HCT116 (cell line): Measurements from ENCODE around the gene COBL. TPM values are rescaled to one million over a fixed set of nuclear protein-coding genes. Genes with fewer than 3 reads are reported as not detected.

Source experiments
- ATAC-seq: fragments of 200-7000 bp; cut with Tn5 transposase; 2 replicates; pipeline ENCODE4 v1.9.1; 2020; ENCODE audit warnings: mild to moderate bottlenecking, moderate library complexity
- BruUV-seq: library from RNA; stranded (reverse); fragments of 400-500 nt; replicated peaks from 2 replicates; lab custom pipeline; 2021; lab: Mats Ljungman, UMichigan
- CTCF ChIA-PET: fragments of 300-600 bp; sonication (Branson Sonifier 250); formaldehyde crosslinking; loops from one replicate; lab custom pipeline; 2021; ENCODE audit warnings: antibody characterized with exemption; lab: Charles Lee
- POLR2A ChIA-PET: fragments of 300-600, 350-600 bp; sonication (Branson Sonifier 250); formaldehyde crosslinking; loops from one replicate; lab custom pipeline; 2021; ENCODE audit warnings: antibody characterized with exemption; lab: Charles Lee
- RAD21 ChIA-PET, 2 experiments: fragments of 300-600 bp; sonication (Branson Sonifier 250); formaldehyde crosslinking; loops; one replicate each; lab custom pipeline; 2023; ENCODE audit warnings: low total read pairs in 2 of 2; ENCODE audit not compliant: uncharacterized antibody in 2 of 2, unreplicated experiment in 2 of 2, low non-redundant PET in 1 of 2; lab: Charles Lee
- DNase-seq: peaks from one replicate; pipeline ENCODE4 v3.0.0-alpha.2; 2010; ENCODE audit warnings: low read depth, low spot score
- H2AFZ ChIP-seq: fragments of 200-600 bp; shearing (Covaris generic), sonication (generic); 2 replicates; pipeline ENCODE4 v1.6.1; 2017; ENCODE audit warnings: low read depth, mixed run types, mixed read lengths, antibody characterized with exemption, low read length; ENCODE audit not compliant: poor library complexity, severe bottlenecking
- H3K27ac ChIP-seq: 2 replicates; pipeline ENCODE4 v1.5.1; 2012; ENCODE audit warnings: low read depth, low read length
- H3K27me3 ChIP-seq: fragments of 200-600 bp; sonication (generic); 2 replicates; pipeline ENCODE4 v1.6.1; 2016; ENCODE audit warnings: mixed run types, low read length, mixed read lengths; ENCODE audit not compliant: insufficient read depth
- H3K36me3 ChIP-seq, 2 experiments: fragments of 200-500 bp in 1 of 2; fragments of 200-600 bp in 1 of 2; sonication (Bioruptor generic) in 1 of 2; sonication (generic) in 1 of 2; 2 replicates each; pipeline versions ENCODE4 v1.5.1 to v1.6.1; 2014 to 2016; ENCODE audit warnings: low read length in 2 of 2, inconsistent platforms in 1 of 2, mixed read lengths in 1 of 2, mixed run types in 1 of 2; ENCODE audit not compliant: insufficient read depth in 2 of 2, control insufficient read depth in 1 of 2
- H3K4me1 ChIP-seq, 2 experiments: fragments of 200-600 bp in 1 of 2; sonication (generic) in 1 of 2; 2 replicates each; pipeline versions ENCODE4 v1.5.1 to v1.6.1; 2012 to 2017; ENCODE audit warnings: low read length in 2 of 2, inconsistent platforms in 1 of 2, mild to moderate bottlenecking in 1 of 2, mixed read lengths in 1 of 2, mixed run types in 1 of 2, moderate library complexity in 1 of 2; ENCODE audit not compliant: insufficient read depth in 2 of 2, control insufficient read depth in 1 of 2
- H3K4me2 ChIP-seq: fragments of 200-600 bp; sonication (generic); 2 replicates; pipeline ENCODE4 v1.6.1; 2017; ENCODE audit warnings: mixed run types, low read length, mixed read lengths
- H3K4me3 ChIP-seq, 2 experiments: fragments of 200-600 bp in 1 of 2; sonication (generic) in 1 of 2; replicated peaks in 1 of 2; 2 replicates each; pipeline ENCODE4 v1.5.1; 2011 to 2016; ENCODE audit warnings: low read length in 2 of 2, control low read depth in 1 of 2, low read depth in 1 of 2, mild to moderate bottlenecking in 1 of 2, mixed read lengths in 1 of 2, mixed run types in 1 of 2
- H3K79me2 ChIP-seq: fragments of 200-600 bp; sonication (generic); 2 replicates; pipeline ENCODE4 v1.6.1; 2017; ENCODE audit warnings: mild to moderate bottlenecking, mixed run types, low read length, moderate library complexity, mixed read lengths; ENCODE audit not compliant: insufficient read depth
- H3K9ac ChIP-seq: fragments of 200-600 bp; sonication (generic); 2 replicates; pipeline ENCODE4 v1.6.1; 2016; ENCODE audit warnings: low read length, mixed read lengths
- H3K9me2 ChIP-seq: fragments of 200-600 bp; sonication (generic), shearing (Covaris generic); 2 replicates; pipeline ENCODE4 v1.6.1; 2017; ENCODE audit warnings: mixed run types, mild to moderate bottlenecking, moderate library complexity; ENCODE audit not compliant: insufficient read depth
- H3K9me3 ChIP-seq, 2 experiments: fragments of 200-500 bp in 1 of 2; fragments of 200-600 bp in 1 of 2; sonication (Bioruptor generic) in 1 of 2; sonication (generic) in 1 of 2; 2 replicates each; pipeline ENCODE4 v1.6.1; 2014 to 2017; ENCODE audit warnings: low read length in 2 of 2, mixed read lengths in 2 of 2, inconsistent platforms in 1 of 2, low read depth in 1 of 2, mild to moderate bottlenecking in 1 of 2, mixed run types in 1 of 2, moderate library complexity in 1 of 2; ENCODE audit not compliant: control insufficient read depth in 1 of 2, insufficient read depth in 1 of 2
- H4K20me1 ChIP-seq: fragments of 200-600 bp; sonication (generic), shearing (Covaris generic); 2 replicates; pipeline ENCODE4 v1.6.1; 2017; ENCODE audit warnings: mixed run types, mild to moderate bottlenecking, moderate library complexity; ENCODE audit not compliant: insufficient read depth
- CBX3 ChIP-seq: IDR thresholded peaks from 2 replicates; pipeline ENCODE4 v1.6.1; 2012; ENCODE audit warnings: low read depth
- CEBPB ChIP-seq: IDR thresholded peaks from 2 replicates; pipeline ENCODE4 v1.6.1; 2012; ENCODE audit warnings: low read depth
- EGR1 ChIP-seq: IDR thresholded peaks from 2 replicates; pipeline ENCODE4 v1.6.1; 2012; ENCODE audit warnings: low read depth
- EZH2 ChIP-seq: fragments of 200-600 bp; sonication (generic); IDR thresholded peaks from 2 replicates; pipeline ENCODE4 v1.6.1; 2017; ENCODE audit warnings: antibody characterized with exemption, mixed run types
- EZH2phosphoT487 ChIP-seq: fragments of 200-600 bp; IDR thresholded peaks from 2 replicates; pipeline ENCODE4 v1.6.1; 2018; ENCODE audit warnings: antibody characterized with exemption, borderline replicate concordance
- FOSL1 ChIP-seq: IDR thresholded peaks from 2 replicates; pipeline ENCODE4 v1.6.1; 2012; ENCODE audit warnings: low read depth
- JUND ChIP-seq: IDR thresholded peaks from 2 replicates; pipeline ENCODE4 v1.6.1; 2012
- POLR2A ChIP-seq: IDR thresholded peaks from 2 replicates; pipeline ENCODE4 v1.7.0; 2011; ENCODE audit warnings: borderline replicate concordance; ENCODE audit not compliant: insufficient read depth, insufficient read length; ENCODE audit errors: extremely low read depth
- RAD21 ChIP-seq: IDR thresholded peaks from 2 replicates; pipeline ENCODE4 v1.6.1; 2012; ENCODE audit warnings: low read depth, mild to moderate bottlenecking
- SP1 ChIP-seq: IDR thresholded peaks from 2 replicates; pipeline ENCODE4 v1.6.1; 2012; ENCODE audit warnings: low read depth
- SRF ChIP-seq: IDR thresholded peaks from 2 replicates; pipeline ENCODE4 v1.6.1; 2012; ENCODE audit warnings: low read depth
- YY1 ChIP-seq: IDR thresholded peaks from 2 replicates; pipeline ENCODE4 v1.6.1; 2011; ENCODE audit warnings: low read length, low read depth, moderate library complexity, mild to moderate bottlenecking; ENCODE audit not compliant: insufficient replicate concordance; ENCODE audit errors: extremely low read depth
- ZFX ChIP-seq: fragments of 450-650 bp; IDR thresholded peaks from 2 replicates; pipeline ENCODE4 v1.6.1; 2017
- ZNF274 ChIP-seq: fragments of 200-500 bp; sonication (Bioruptor generic); IDR thresholded peaks from 2 replicates; pipeline ENCODE4 v1.6.1; 2014; ENCODE audit warnings: mild to moderate bottlenecking, low read depth, low read length, inconsistent platforms
- intact Hi-C: fragments of 100-400 bp; cut with micrococcal nuclease; formaldehyde crosslinking; loops from 2 replicates; pipeline ENCODE4 v1.10.0; 2022
- total RNA-seq: library from RNA; stranded (reverse); gene quantifications from one replicate; pipeline ENCODE4 v1.2.1, GENCODE V29; 2021; ENCODE audit not compliant: unreplicated experiment
- TF ChIP-seq, protein P1 (sequence below): IDR thresholded peaks from 2 replicates; pipeline ENCODE4 v1.6.1; 2012
- TF ChIP-seq, protein P2 (sequence below): IDR thresholded peaks from 2 replicates; pipeline ENCODE4 v1.6.1; 2012; ENCODE audit warnings: low read depth
- TF ChIP-seq, protein P3 (sequence below): IDR thresholded peaks from 2 replicates; pipeline ENCODE4 v1.6.1; 2012

Gene COBL
- total RNA-seq, 1 experiment from 2014 or later, result 19.3 TPM

DNA sequence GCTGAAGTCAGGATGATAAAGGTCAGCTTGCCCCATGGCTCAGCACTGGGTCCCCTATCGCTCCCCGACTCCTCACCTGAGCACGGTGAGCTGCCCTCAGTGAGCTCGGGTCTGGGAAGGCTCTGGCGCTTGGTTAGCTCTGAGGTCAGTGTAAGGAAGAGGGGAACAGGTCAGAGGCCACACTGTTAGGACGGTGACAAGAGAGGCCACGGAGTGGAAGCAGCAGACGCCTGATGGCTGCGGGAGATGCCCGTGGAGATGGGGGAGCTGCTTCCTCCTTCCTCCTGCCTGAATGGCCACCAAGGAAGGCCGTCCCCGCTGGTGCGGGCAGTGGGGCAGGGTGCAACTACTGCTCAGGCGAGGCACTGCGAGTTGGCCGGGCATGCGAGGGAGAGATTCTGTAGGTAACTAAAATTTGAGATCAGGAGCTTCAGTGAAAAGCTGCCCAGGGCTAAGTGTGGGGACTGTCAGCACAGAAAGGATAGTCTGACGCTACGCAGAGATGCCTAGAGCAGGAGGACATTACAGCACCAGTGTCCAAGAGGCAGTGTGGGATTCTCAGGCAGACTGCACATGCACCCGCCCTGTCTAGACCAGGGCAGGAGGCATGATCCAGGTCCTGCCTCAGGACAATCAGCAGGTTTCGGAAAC lies 302.6 kb downstream of the COBL start:
- ATAC-seq (no peak), DNase-seq (no peak)
- CTCF ChIA-PET, result no interaction called here

DNA sequence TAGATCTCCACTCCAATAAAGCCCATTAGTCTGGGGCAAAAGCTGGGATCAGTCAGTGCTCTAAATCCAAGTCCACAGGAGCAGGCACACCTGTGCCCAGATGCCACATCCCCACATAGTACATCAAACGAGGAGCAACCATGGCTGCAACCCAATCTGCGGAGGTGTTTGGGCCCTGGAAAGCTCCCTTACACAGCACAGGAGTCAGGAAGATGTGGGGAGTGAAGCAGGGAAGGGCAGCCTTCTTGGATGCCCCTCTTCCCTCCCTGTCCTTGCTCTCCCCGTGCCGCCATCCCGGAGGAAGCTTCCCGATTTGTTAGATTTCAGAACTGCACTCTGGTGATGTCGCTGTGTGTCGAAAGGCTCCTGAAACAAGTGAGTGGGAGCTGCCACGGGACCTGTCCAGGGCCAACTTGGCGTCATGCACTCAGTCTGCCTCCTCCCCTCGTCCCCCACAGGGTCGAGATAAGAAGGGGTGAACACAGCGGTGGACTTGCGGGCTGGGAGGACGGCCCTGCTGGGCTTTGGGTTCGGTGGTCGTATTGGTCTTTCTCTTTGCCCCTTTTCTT lies 303.3 kb downstream of the COBL start:
- H3K27me3 ChIP-seq, result no peaks in the 10 kb centered on the region
- H3K9me3 ChIP-seq, result no peaks in the 10 kb centered on the region
- DNase-seq (no peak), ATAC-seq (no peak)
- no peaks in the 10 kb centered on the region for H3K9me2 ChIP-seq
- H2AFZ ChIP-seq, result no peak overlapping the region
- H3K9ac ChIP-seq, result no peak overlapping the region
- POLR2A ChIA-PET, result no interaction called here
- TF ChIP-seq, protein P1, sequence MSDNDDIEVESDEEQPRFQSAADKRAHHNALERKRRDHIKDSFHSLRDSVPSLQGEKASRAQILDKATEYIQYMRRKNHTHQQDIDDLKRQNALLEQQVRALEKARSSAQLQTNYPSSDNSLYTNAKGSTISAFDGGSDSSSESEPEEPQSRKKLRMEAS, result no peak
- TF ChIP-seq JUND (no peak), POLR2A (no peak), EZH2phosphoT487 (no peak), FOSL1 (no peak), ZFX (no peak)
- TF ChIP-seq, protein P2, sequence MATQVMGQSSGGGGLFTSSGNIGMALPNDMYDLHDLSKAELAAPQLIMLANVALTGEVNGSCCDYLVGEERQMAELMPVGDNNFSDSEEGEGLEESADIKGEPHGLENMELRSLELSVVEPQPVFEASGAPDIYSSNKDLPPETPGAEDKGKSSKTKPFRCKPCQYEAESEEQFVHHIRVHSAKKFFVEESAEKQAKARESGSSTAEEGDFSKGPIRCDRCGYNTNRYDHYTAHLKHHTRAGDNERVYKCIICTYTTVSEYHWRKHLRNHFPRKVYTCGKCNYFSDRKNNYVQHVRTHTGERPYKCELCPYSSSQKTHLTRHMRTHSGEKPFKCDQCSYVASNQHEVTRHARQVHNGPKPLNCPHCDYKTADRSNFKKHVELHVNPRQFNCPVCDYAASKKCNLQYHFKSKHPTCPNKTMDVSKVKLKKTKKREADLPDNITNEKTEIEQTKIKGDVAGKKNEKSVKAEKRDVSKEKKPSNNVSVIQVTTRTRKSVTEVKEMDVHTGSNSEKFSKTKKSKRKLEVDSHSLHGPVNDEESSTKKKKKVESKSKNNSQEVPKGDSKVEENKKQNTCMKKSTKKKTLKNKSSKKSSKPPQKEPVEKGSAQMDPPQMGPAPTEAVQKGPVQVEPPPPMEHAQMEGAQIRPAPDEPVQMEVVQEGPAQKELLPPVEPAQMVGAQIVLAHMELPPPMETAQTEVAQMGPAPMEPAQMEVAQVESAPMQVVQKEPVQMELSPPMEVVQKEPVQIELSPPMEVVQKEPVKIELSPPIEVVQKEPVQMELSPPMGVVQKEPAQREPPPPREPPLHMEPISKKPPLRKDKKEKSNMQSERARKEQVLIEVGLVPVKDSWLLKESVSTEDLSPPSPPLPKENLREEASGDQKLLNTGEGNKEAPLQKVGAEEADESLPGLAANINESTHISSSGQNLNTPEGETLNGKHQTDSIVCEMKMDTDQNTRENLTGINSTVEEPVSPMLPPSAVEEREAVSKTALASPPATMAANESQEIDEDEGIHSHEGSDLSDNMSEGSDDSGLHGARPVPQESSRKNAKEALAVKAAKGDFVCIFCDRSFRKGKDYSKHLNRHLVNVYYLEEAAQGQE, result no peak
- no peaks in the 10 kb centered on the region for H4K20me1 ChIP-seq
- no peaks in the 10 kb centered on the region for H3K36me3 ChIP-seq
- CTCF ChIA-PET, result no interaction called here
- intact Hi-C loops, result no loop called here
- RAD21 ChIA-PET, result no interaction called here
- BruUV-seq, result no TSS peak
- H3K4me1 ChIP-seq, result peaks cover 0 to 4% of the 10 kb centered on the region in 2 experiments; a peak in 1 of 4 replicates
- no peaks in the 10 kb centered on the region for H3K79me2 ChIP-seq
- H3K4me3 ChIP-seq, result no peak overlapping the region
- no peak overlapping the region for H3K27ac ChIP-seq
- no peak overlapping the region for H3K4me2 ChIP-seq

More for the DNA sequence above, 302.6 kb downstream of the COBL start:
- H3K36me3 ChIP-seq, result no peaks in the 10 kb centered on the region
- no peaks in the 10 kb centered on the region for H4K20me1 ChIP-seq
- ChIA-PET POLR2A (no interaction called here), RAD21 (no interaction called here)
- intact Hi-C loops, result no loop called here
- H3K27me3 ChIP-seq, result no peaks in the 10 kb centered on the region
- TF ChIP-seq, protein P1, result no peak
- TF ChIP-seq ZNF274, result no peak
- no peak for TF ChIP-seq EZH2phosphoT487
- no peak for TF ChIP-seq CBX3
- TF ChIP-seq YY1, result no peak
- no peak for TF ChIP-seq JUND
- TF ChIP-seq EGR1, result no peak
- TF ChIP-seq EZH2, result no peak
- no peak for TF ChIP-seq SRF
- TF ChIP-seq, protein P3, sequence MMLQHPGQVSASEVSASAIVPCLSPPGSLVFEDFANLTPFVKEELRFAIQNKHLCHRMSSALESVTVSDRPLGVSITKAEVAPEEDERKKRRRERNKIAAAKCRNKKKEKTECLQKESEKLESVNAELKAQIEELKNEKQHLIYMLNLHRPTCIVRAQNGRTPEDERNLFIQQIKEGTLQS, result no peak
- no peak for TF ChIP-seq CEBPB
- TF ChIP-seq RAD21, result no peak
- TF ChIP-seq SP1, result no peak
- H3K9me2 ChIP-seq, result no peaks in the 10 kb centered on the region
- peaks cover 0 to 4% of the 10 kb centered on the region in 2 experiments; a peak in 1 of 4 replicates for H3K4me1 ChIP-seq
- H3K79me2 ChIP-seq, result no peaks in the 10 kb centered on the region
- no peak overlapping the region for H3K4me2 ChIP-seq
- H3K27ac ChIP-seq, result no peak overlapping the region
- no peak overlapping the region for H3K4me3 ChIP-seq
- BruUV-seq, result no TSS peak
- no peaks in the 10 kb centered on the region for H3K9me3 ChIP-seq
- H3K9ac ChIP-seq, result no peak overlapping the region
- no peak overlapping the region for H2AFZ ChIP-seq
